Tibial nerve (tissue), 4 donors: Measurements from ENCODE around the gene MMP10. TPM values are rescaled to one million over a fixed set of nuclear protein-coding genes. Genes with fewer than 3 reads are reported as not detected.
"Not testable (repeated sequence)": the region's sequence is repeated elsewhere in the genome, so short reads cannot be mapped to it uniquely, and the experiment has no call there.

Experiments
- DNase-seq, 2 donors: peaks; one replicate each; pipeline ENCODE4 v3.0.0-alpha.2; 2019; ENCODE audit warnings: low spot score in 2 of 2
- H3K27ac ChIP-seq, 4 donors: fragments of 200-600 bp; sonication (generic) in 3 of 4; one replicate each; pipeline ENCODE4 v1.5.1; 2017 to 2019; ENCODE audit warnings: mild to moderate bottlenecking in 1 of 4
- H3K27me3 ChIP-seq, 2 donors: fragments of 200-600 bp; sonication (generic) in 1 of 2; one replicate each; pipeline versions ENCODE4 v1.5.1 to v1.6.0; 2017 to 2019
- H3K36me3 ChIP-seq, 3 donors: fragments of 200-600 bp; sonication (generic); one replicate each; pipeline ENCODE4 v1.5.1; 2018 to 2019
- H3K4me1 ChIP-seq, 4 donors: fragments of 200-600 bp; sonication (generic) in 3 of 4; one replicate each; pipeline ENCODE4 v1.5.1; 2017 to 2019
- H3K4me3 ChIP-seq, 4 donors: fragments of 200-600 bp; sonication (generic) in 3 of 4; one replicate each; pipeline ENCODE4 v1.5.1; 2017 to 2019; ENCODE audit warnings: mild to moderate bottlenecking in 1 of 4, moderate library complexity in 1 of 4
- H3K9me3 ChIP-seq, 4 donors: fragments of 200-600 bp; sonication (generic) in 3 of 4; one replicate each; pipeline ENCODE4 v1.5.1; 2017 to 2019
- EP300 ChIP-seq, 2 donors: sonication (generic); formaldehyde crosslinking; IDR thresholded peaks; one replicate each; pipeline ENCODE4 v1.6.1; 2017; ENCODE audit warnings: antibody characterized with exemption in 2 of 2, mild to moderate bottlenecking in 1 of 2
- POLR2A ChIP-seq, 2 donors: fragments of 450-650 bp; IDR thresholded peaks; one replicate each; pipeline ENCODE4 v1.6.1; 2017; ENCODE audit warnings: antibody characterized with exemption in 2 of 2, mild to moderate bottlenecking in 2 of 2, moderate library complexity in 2 of 2
- WGBS, 2 donors: methylation state at CpG; one replicate each; pipeline ENCODE4 v1.1.5; 2018; 5-methylcytosine and 5-hydroxymethylcytosine counted together
- total RNA-seq, 4 donors: library from RNA; depleted of rRNA; stranded (reverse); fragments of >200 nt; gene quantifications; one replicate each; pipeline ENCODE4 v1.1.0, GENCODE V29; 2016
- TF ChIP-seq, protein P1 (sequence below), 5 experiments: fragments of 200-600 bp in 3 of 5; fragments of 450-650 bp in 2 of 5; sonication (generic) in 3 of 5; IDR thresholded peaks; one replicate each; pipeline ENCODE4 v1.5.1; 2016 to 2019; ENCODE audit warnings: antibody characterized with exemption in 5 of 5, mild to moderate bottlenecking in 3 of 5, moderate library complexity in 2 of 5

MMP10 gene
- total RNA-seq, 4 donors from 2014 or later = not detected

DNA sequence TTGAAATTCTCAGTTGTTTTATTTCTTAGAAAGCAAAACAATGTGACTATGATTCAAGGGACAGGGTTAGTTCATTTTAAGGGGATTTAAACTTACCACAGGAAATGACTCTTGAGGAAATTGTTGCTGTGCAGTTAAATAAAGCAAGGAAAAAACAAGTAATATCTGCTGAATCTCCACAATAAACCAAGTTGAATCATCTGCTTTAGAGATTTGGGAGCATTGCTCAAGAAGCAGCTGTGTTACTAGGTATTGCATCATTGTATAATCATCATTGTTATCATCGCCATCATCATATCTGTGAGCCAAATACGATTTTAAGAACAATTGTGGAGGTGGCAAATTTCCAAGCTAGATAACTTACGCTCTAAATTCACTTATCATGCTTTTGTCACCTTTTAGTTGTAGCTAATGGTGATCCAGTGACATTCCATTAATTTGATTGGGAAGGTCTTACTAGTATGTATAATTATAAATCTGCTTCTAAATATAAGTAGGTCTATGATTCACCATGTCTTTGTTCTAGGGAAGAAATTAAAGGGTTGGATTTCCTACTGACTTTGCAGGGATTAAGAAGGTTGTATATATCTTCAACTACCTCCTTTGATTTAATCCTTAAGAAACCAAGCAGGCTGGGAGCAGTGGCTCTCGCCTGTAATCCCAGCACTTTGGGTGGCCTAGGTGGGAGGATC, 19.9 kb downstream of the MMP10 start:
- H3K36me3 ChIP-seq = no peaks in the 10 kb centered on the region

DNA sequence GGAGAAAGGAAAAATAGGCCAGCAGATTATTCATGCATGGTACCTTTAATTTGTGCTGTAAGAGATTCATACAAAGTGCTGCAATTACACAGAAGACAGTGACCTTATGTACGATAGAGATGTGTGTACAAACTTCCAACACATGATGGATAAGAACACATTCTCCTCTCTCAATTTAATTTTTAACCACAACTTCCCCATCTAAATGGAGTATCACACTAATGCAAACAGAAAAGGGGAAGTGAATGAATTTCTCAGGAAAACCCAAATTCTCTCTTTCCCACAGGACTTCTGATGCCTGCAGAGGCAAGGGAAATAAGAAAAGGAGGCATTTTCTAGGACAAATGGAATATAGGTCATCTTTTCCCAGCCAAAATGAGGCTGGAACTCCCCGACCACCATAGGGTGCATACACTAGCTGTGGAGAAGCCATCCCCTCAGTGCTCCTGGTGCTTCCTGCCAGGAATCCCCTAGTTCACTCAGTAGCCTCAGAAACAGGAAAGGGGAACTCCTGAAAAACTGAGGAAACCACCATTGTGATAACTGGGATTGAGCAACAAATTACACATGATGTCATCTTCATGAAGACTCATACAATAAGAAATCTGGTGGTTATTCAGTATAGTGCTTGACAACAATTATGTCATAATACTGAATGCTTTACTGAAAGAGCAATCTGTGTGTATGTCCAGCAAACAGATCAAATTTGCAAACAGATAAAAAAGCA, 22.4 kb downstream of the MMP10 start:
- DNase-seq = no peak
- Histone ChIP-seq H3K36me3 (no peaks in the 10 kb centered on the region), H3K9me3 (no peaks in the 10 kb centered on the region), H3K4me3 (no peak overlapping the region), H3K4me1 (peaks cover 0 to 4% (median 0%) of the 10 kb centered on the region in 4 donors), H3K27ac (no peak overlapping the region), H3K27me3 (no peaks in the 10 kb centered on the region)
- no peak for TF ChIP-seq POLR2A (IDR thresholded peaks at IDR 0.05)
- peak in 1 of 2 donors; percentile 24 for TF ChIP-seq EP300 (IDR thresholded peaks at IDR 0.05)
- 46 to 63% methylated on average over 2 of the region's 2 CpGs for WGBS, 2 donors

More for the DNA sequence above, 19.9 kb downstream of the MMP10 start:
- peaks cover 0 to 4% (median 0%) of the 10 kb centered on the region in 4 donors for H3K4me1 ChIP-seq
- no peak overlapping the region for H3K4me3 ChIP-seq
- peak in 1 of 2 donors; percentile 16 for DNase-seq
- TF ChIP-seq POLR2A (IDR thresholded peaks at IDR 0.05) (no peak), EP300 (IDR thresholded peaks at IDR 0.05) (peak in 1 of 2 donors; percentile 78)
- H3K9me3 ChIP-seq = no peaks in the 10 kb centered on the region
- WGBS, 2 donors = 41 to 59% methylated on average over 4 of the region's 4 CpGs
- no peaks in the 10 kb centered on the region for H3K27me3 ChIP-seq
- no peak overlapping the region for H3K27ac ChIP-seq

DNA sequence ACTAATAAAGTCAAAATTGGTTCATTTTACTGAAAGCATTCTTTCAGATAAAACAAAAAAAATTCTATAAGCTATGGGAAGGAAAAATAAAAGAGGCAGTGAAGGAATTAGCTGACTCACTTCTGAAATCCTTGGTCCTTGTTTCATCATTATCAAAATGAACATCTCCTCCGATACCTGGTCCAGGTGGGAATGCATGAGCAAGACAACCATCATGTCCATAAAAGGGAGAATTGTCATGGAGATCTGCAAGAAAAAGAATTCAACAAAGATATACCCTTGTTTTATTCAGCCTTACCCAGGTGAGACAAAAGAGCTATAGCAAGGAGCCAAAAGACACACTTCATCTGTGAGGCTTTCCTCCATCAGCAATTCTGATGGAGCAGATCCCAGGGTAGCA, 27.2 kb downstream of the MMP10 start:
- no peak overlapping the region for H3K27ac ChIP-seq
- TF ChIP-seq EP300 (IDR thresholded peaks at IDR 0.05) = no peak
- TF ChIP-seq, protein P1, sequence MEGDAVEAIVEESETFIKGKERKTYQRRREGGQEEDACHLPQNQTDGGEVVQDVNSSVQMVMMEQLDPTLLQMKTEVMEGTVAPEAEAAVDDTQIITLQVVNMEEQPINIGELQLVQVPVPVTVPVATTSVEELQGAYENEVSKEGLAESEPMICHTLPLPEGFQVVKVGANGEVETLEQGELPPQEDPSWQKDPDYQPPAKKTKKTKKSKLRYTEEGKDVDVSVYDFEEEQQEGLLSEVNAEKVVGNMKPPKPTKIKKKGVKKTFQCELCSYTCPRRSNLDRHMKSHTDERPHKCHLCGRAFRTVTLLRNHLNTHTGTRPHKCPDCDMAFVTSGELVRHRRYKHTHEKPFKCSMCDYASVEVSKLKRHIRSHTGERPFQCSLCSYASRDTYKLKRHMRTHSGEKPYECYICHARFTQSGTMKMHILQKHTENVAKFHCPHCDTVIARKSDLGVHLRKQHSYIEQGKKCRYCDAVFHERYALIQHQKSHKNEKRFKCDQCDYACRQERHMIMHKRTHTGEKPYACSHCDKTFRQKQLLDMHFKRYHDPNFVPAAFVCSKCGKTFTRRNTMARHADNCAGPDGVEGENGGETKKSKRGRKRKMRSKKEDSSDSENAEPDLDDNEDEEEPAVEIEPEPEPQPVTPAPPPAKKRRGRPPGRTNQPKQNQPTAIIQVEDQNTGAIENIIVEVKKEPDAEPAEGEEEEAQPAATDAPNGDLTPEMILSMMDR (IDR thresholded peaks at IDR 0.05) = no peak
- TF ChIP-seq POLR2A (IDR thresholded peaks at IDR 0.05) = no peak
- DNase-seq = no peak
- 91 to 100% methylated on average over 1 of the region's 1 CpG for WGBS, 2 donors
- peaks cover 0 to 4% (median under 1%) of the 10 kb centered on the region in 4 donors for H3K9me3 ChIP-seq
- H3K4me1 ChIP-seq = no peaks in the 10 kb centered on the region
- H3K36me3 ChIP-seq = no peaks in the 10 kb centered on the region
- H3K4me3 ChIP-seq = no peak overlapping the region
- H3K27me3 ChIP-seq = no peaks in the 10 kb centered on the region

DNA sequence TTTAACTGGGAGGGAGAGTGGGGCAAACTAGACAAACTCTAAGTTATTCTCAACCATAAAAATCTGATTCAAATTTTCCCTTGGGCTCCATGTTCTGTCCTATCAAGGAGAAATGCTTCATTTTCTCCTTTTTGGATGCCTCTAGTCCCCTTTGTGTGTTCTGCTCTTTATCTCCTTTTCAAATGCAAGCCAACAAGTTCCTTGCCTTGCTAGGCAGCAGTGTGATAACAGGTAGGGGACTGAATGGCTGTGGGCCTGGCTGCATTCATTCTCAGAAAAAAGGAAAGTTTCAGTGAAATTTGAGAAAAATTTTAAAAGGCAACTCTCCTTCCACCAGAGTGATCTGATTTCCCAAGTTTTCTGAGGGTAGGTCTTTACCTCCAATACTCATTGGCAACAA, 28.8 kb downstream of the MMP10 start:
- Histone ChIP-seq H3K4me1 (no peaks in the 10 kb centered on the region), H3K9me3 (peaks cover 0 to 14% (median 2%) of the 10 kb centered on the region in 4 donors), H3K27ac (no peak overlapping the region), H3K27me3 (no peaks in the 10 kb centered on the region), H3K4me3 (no peak overlapping the region), H3K36me3 (no peaks in the 10 kb centered on the region)
- TF ChIP-seq, protein P1 (IDR thresholded peaks at IDR 0.05) = no peak
- TF ChIP-seq POLR2A (IDR thresholded peaks at IDR 0.05) = no peak
- no peak for TF ChIP-seq EP300 (IDR thresholded peaks at IDR 0.05)
- no peak for DNase-seq

DNA sequence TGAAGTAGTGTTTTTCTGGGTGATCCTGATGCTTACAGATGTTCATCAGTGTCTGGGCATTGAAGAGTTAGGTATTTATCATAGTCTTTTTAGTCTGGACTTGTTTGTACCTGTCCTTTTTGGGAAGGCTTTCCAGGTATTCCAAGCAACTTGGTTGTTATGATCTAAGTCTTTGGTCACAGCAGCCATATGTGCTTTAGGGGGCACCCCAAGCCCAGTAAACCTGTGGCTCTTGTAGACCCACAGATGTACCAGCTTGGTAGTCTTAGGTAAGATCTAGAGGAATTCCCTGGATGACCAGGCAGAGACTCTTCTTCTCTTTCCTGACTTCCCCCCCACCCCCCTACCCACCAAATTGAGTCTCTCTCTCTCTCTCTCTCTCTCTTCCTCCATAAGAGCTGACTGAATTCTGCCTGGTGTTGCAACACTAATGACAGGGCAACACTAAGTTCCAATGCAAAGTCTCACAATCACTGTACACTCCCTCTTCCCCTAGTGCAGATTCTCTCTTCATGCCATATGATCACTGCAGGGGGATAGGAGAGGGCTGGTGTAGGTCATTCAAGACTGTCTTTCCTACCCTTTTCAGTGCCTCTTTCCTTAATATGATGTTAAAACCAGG, 31.2 kb downstream of the MMP10 start:
- Histone ChIP-seq H3K4me3 (no peak overlapping the region), H3K27ac (no peak overlapping the region), H3K36me3 (no peaks in the 10 kb centered on the region), H3K27me3 (no peaks in the 10 kb centered on the region), H3K9me3 (peaks cover 0 to 14% (median 2%) of the 10 kb centered on the region in 4 donors), H3K4me1 (no peaks in the 10 kb centered on the region)
- TF ChIP-seq, protein P1 (IDR thresholded peaks at IDR 0.05) = no peak
- TF ChIP-seq EP300 (IDR thresholded peaks at IDR 0.05) (no peak), POLR2A (IDR thresholded peaks at IDR 0.05) (no peak)
- DNase-seq = no peak

DNA sequence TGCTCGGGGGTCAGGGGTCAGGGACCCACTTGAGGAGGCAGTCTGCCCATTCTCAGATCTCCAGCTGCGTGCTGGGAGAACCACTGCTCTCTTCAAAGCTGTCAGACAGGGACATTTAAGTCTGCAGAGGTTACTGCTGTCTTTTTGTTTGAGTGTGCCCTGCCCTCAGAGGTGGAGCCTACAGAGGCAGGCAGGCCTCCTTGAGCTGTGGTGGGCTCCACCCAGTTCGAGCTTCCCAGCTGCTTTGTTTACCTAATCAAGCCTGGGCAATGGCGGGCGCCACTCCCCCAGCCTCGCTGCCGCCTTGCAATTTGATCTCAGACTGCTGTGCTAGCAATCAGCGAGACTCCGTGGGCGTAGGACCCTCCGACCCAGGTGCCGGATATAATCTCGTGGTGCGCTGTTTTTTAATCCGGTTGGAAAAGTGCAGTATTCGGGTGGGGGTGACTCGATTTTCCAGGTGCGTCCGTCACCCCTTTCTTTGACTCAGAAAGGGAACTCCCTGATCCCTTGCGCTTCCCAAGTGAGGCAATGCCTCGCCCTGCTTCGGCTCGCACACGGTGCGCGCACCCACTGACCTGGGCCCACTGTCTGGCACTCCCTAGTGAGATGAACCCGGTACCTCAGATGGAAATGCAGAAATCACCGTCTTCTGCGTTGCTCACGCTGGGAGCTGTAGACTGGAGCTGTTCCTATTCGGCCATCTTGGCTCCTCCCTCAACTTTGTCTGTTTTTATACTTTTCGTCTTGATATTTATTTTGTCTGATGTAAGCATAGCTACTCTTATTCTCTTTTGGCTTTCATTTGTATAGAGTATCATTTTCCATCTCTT, 33.5 kb downstream of the MMP10 start:
- not testable (repeated sequence) for DNase-seq, H3K27me3 ChIP-seq, H3K36me3 ChIP-seq, H3K4me3 ChIP-seq, H3K4me1 ChIP-seq, H3K27ac ChIP-seq
- H3K9me3 ChIP-seq = peaks cover 0 to 14% (median 2%) of the 10 kb centered on the region in 4 donors
- 81 to 87% methylated on average over 29 to 32 of the region's 32 CpGs for WGBS, 2 donors
